ENCODE data around the gene GJA9. TPM values are rescaled to one million over a fixed set of nuclear protein-coding genes. Genes with fewer than 3 reads are reported as not detected.

Gene GJA9
- total and polyA plus RNA-seq, 2 donors (not counting 1 experiment from before 2014, with no cell fraction given) = under 0.01 TPM; not detected in 1

GRCh38 chr1:38827318-38827717, 54.1 kb downstream of the GJA9 start:
- H3K79me2 ChIP-seq (ENCODE audit: control insufficient read depth, insufficient read depth, low read length) = no peaks in the 10 kb centered on the region
- TF ChIP-seq EZH2 (IDR thresholded peaks at IDR 0.05; ENCODE audit: low read length, missing control alignments) = no peak
- TF ChIP-seq, protein P1, sequence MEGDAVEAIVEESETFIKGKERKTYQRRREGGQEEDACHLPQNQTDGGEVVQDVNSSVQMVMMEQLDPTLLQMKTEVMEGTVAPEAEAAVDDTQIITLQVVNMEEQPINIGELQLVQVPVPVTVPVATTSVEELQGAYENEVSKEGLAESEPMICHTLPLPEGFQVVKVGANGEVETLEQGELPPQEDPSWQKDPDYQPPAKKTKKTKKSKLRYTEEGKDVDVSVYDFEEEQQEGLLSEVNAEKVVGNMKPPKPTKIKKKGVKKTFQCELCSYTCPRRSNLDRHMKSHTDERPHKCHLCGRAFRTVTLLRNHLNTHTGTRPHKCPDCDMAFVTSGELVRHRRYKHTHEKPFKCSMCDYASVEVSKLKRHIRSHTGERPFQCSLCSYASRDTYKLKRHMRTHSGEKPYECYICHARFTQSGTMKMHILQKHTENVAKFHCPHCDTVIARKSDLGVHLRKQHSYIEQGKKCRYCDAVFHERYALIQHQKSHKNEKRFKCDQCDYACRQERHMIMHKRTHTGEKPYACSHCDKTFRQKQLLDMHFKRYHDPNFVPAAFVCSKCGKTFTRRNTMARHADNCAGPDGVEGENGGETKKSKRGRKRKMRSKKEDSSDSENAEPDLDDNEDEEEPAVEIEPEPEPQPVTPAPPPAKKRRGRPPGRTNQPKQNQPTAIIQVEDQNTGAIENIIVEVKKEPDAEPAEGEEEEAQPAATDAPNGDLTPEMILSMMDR (conservative IDR thresholded peaks at IDR 0.05 in 1 of 2, IDR thresholded peaks at IDR 0.05 in 1 of 2; ENCODE audit: low read depth in 1 of 2, low read length in 2 of 2) = no peak
- H3K36me3 ChIP-seq (ENCODE audit: control insufficient read depth, insufficient read depth, low read length) = no peaks in the 10 kb centered on the region
- no peak overlapping the region for H3K27ac ChIP-seq (ENCODE audit: insufficient read depth, low read length)
- no peaks in the 10 kb centered on the region for H3K9me3 ChIP-seq (ENCODE audit: control insufficient read depth, insufficient read depth, low read depth, low read length)
- H3K9ac ChIP-seq (ENCODE audit: insufficient read depth, low read length) = no peak overlapping the region
- peaks cover 6% of the 10 kb centered on the region for H3K27me3 ChIP-seq (ENCODE audit: control insufficient read depth, insufficient read depth, low read length)
- no peak overlapping the region for H3K4me2 ChIP-seq (ENCODE audit: extremely low read depth, insufficient read depth, low read length)
- no peaks in the 10 kb centered on the region for H3K4me1 ChIP-seq (ENCODE audit: control insufficient read depth, extremely low read depth, insufficient read depth, low read length)
- H4K20me1 ChIP-seq (ENCODE audit: control insufficient read depth, extremely low read depth, insufficient read depth, low read length) = no peaks in the 10 kb centered on the region
- no peak overlapping the region for H2AFZ ChIP-seq (ENCODE audit: low read length)
- no peak overlapping the region for H3K4me3 ChIP-seq (replicated peaks in 1 of 4; ENCODE audit: control extremely low read depth in 1 of 4, insufficient read depth in 1 of 4, low read depth in 3 of 4, low read length in 4 of 4)
- DNase-seq (ENCODE audit: low read depth in 2 of 2) = no peak

- H3K9ac ChIP-seq (ENCODE audit: insufficient read depth, low read length) = no peak overlapping the region
- no peaks in the 10 kb centered on the region for H3K4me1 ChIP-seq (ENCODE audit: control insufficient read depth, extremely low read depth, insufficient read depth, low read length)
- H3K4me2 ChIP-seq (ENCODE audit: extremely low read depth, insufficient read depth, low read length) = no peak overlapping the region
- no peak for TF ChIP-seq EZH2 (IDR thresholded peaks at IDR 0.05; ENCODE audit: low read length, missing control alignments)
- TF ChIP-seq, protein P1 (conservative IDR thresholded peaks at IDR 0.05 in 1 of 2, IDR thresholded peaks at IDR 0.05 in 1 of 2; ENCODE audit: low read depth in 1 of 2, low read length in 2 of 2) = no peak
- no peaks in the 10 kb centered on the region for H3K79me2 ChIP-seq (ENCODE audit: control insufficient read depth, insufficient read depth, low read length)
- DNase-seq (ENCODE audit: low read depth in 2 of 2) = no peak
- peaks cover 6% of the 10 kb centered on the region for H3K27me3 ChIP-seq (ENCODE audit: control insufficient read depth, insufficient read depth, low read length)
- H3K27ac ChIP-seq (ENCODE audit: insufficient read depth, low read length) = no peak overlapping the region
- H3K36me3 ChIP-seq (ENCODE audit: control insufficient read depth, insufficient read depth, low read length) = no peaks in the 10 kb centered on the region
- H3K4me3 ChIP-seq (replicated peaks in 1 of 4; ENCODE audit: control extremely low read depth in 1 of 4, insufficient read depth in 1 of 4, low read depth in 3 of 4, low read length in 4 of 4) = no peak overlapping the region
- no peaks in the 10 kb centered on the region for H3K9me3 ChIP-seq (ENCODE audit: control insufficient read depth, insufficient read depth, low read depth, low read length)
- no peak overlapping the region for H2AFZ ChIP-seq (ENCODE audit: low read length)
- H4K20me1 ChIP-seq (ENCODE audit: control insufficient read depth, extremely low read depth, insufficient read depth, low read length) = no peaks in the 10 kb centered on the region
Measured at GRCh38 chr1:38826886-38827285, 54.5 kb downstream of the GJA9 start.

- H3K36me3 ChIP-seq (ENCODE audit: control insufficient read depth, insufficient read depth, low read length) = no peaks in the 10 kb centered on the region
- no peaks in the 10 kb centered on the region for H3K79me2 ChIP-seq (ENCODE audit: control insufficient read depth, insufficient read depth, low read length)
- peak in 1 of 2 donors; percentile 13 for DNase-seq (ENCODE audit: low read depth in 2 of 2)
- H3K27ac ChIP-seq (ENCODE audit: insufficient read depth, low read length) = no peak overlapping the region
- H3K4me1 ChIP-seq (ENCODE audit: control insufficient read depth, extremely low read depth, insufficient read depth, low read length) = no peaks in the 10 kb centered on the region
- no peak overlapping the region for H3K9ac ChIP-seq (ENCODE audit: insufficient read depth, low read length)
- no peak overlapping the region for H2AFZ ChIP-seq (ENCODE audit: low read length)
- H3K27me3 ChIP-seq (ENCODE audit: control insufficient read depth, insufficient read depth, low read length) = peaks cover 6% of the 10 kb centered on the region
- no peaks in the 10 kb centered on the region for H4K20me1 ChIP-seq (ENCODE audit: control insufficient read depth, extremely low read depth, insufficient read depth, low read length)
- no peaks in the 10 kb centered on the region for H3K9me3 ChIP-seq (ENCODE audit: control insufficient read depth, insufficient read depth, low read depth, low read length)
- TF ChIP-seq, protein P1 (conservative IDR thresholded peaks at IDR 0.05 in 1 of 2, IDR thresholded peaks at IDR 0.05 in 1 of 2; ENCODE audit: low read depth in 1 of 2, low read length in 2 of 2) = no peak
- TF ChIP-seq EZH2 (IDR thresholded peaks at IDR 0.05; ENCODE audit: low read length, missing control alignments) = no peak
- no peak overlapping the region for H3K4me3 ChIP-seq (replicated peaks in 1 of 4; ENCODE audit: control extremely low read depth in 1 of 4, insufficient read depth in 1 of 4, low read depth in 3 of 4, low read length in 4 of 4)
- no peak overlapping the region for H3K4me2 ChIP-seq (ENCODE audit: extremely low read depth, insufficient read depth, low read length)
Measured at GRCh38 chr1:38826262-38826661, 55.1 kb downstream of the GJA9 start.

Other genes with a start within 250 kb of the GJA9 start
- 21.1 and 27.4 TPM in 2 replicates for gene RRAGC, start 21.8 kb downstream of the GJA9 start, total RNA-seq
- 47.2 and 53.4 TPM in 2 replicates for gene RRAGC, start 21.8 kb downstream of the GJA9 start, polyA plus RNA-seq
- 2.1 and 4.0 TPM in 2 replicates for gene MYCBP, start 8.2 kb downstream of the GJA9 start, total RNA-seq
- gene MYCBP, start 8.2 kb downstream of the GJA9 start, polyA plus RNA-seq = 12.5 and 14.2 TPM in 2 replicates
- 0.26 and 1.5 TPM in 2 replicates for gene RHBDL2, start 60.2 kb upstream of the GJA9 start, total RNA-seq
- 0.58 and 1.2 TPM in 2 replicates for gene RHBDL2, start 60.2 kb upstream of the GJA9 start, polyA plus RNA-seq
- gene AKIRIN1, start 109.7 kb upstream of the GJA9 start, total RNA-seq = 37.0 and 41.0 TPM in 2 replicates
- 53.4 and 66.7 TPM in 2 replicates for gene AKIRIN1, start 109.7 kb upstream of the GJA9 start, polyA plus RNA-seq
- gene NDUFS5, start 144.8 kb upstream of the GJA9 start, total RNA-seq = 452 and 501 TPM in 2 replicates
- gene NDUFS5, start 144.8 kb upstream of the GJA9 start, polyA plus RNA-seq = 572 and 783 TPM in 2 replicates

Measured in fibroblast of lung (primary cell).